Measurements from ENCODE around the gene SLC4A1.

- TF ChIP-seq CTCF (IDR thresholded peaks at IDR 0.05 in 4 of 5, conservative IDR thresholded peaks at IDR 0.05 in 1 of 5), result no peak
- TF ChIP-seq POLR2A (IDR thresholded peaks at IDR 0.05), result no peak
Observed at GRCh38 chr17:44205962-44206824, 61.7 kb downstream of the SLC4A1 start.
